A549 (cell line): ENCODE data around the gene PDE4C.

Source experiments
- CHD2 ChIP-seq: fragments of 150-350 bp; IDR thresholded peaks from 2 replicates; pipeline ENCODE4 v1.6.1; 2014; ENCODE audit warnings: low read length; ENCODE audit not compliant: partially characterized antibody
- CTCF ChIP-seq: fragments of >200 bp; sonication (Bioruptor Twin); formaldehyde crosslinking; IDR thresholded peaks from 3 replicates; pipeline ENCODE4 v1.5.1; 2016
- ELK1 ChIP-seq: fragments of 150-350 bp; IDR thresholded peaks from 2 replicates; pipeline ENCODE4 v1.6.1; 2014; ENCODE audit warnings: low read depth, mild to moderate bottlenecking, low read length
- KDM5A ChIP-seq: fragments of 200-600 bp; sonication (generic); IDR thresholded peaks from 2 replicates; pipeline ENCODE4 v1.6.1; 2016; ENCODE audit warnings: antibody characterized with exemption, mild to moderate bottlenecking
- MAX ChIP-seq: IDR thresholded peaks from 2 replicates; pipeline ENCODE4 v1.6.1; 2012
- POLR2A ChIP-seq: IDR thresholded peaks from 2 replicates; pipeline ENCODE4 v1.6.1; 2012; ENCODE audit warnings: mild to moderate bottlenecking, low read length
- RAD21 ChIP-seq, 2 experiments: fragments of >200 bp in 1 of 2; sonication (Bioruptor Twin) in 1 of 2; formaldehyde crosslinking in 1 of 2; IDR thresholded peaks in 1 of 2; conservative IDR thresholded peaks in 1 of 2; 2 replicates in 1 of 2; 3 replicates in 1 of 2; pipeline ENCODE4 v1.6.1; 2012 to 2018; ENCODE audit warnings: inconsistent platforms in 1 of 2
- TF ChIP-seq, protein P1 (sequence below): fragments of >200 bp; sonication (Bioruptor Twin); formaldehyde crosslinking; IDR thresholded peaks from 3 replicates; pipeline ENCODE4 v1.6.1; 2016

DNA sequence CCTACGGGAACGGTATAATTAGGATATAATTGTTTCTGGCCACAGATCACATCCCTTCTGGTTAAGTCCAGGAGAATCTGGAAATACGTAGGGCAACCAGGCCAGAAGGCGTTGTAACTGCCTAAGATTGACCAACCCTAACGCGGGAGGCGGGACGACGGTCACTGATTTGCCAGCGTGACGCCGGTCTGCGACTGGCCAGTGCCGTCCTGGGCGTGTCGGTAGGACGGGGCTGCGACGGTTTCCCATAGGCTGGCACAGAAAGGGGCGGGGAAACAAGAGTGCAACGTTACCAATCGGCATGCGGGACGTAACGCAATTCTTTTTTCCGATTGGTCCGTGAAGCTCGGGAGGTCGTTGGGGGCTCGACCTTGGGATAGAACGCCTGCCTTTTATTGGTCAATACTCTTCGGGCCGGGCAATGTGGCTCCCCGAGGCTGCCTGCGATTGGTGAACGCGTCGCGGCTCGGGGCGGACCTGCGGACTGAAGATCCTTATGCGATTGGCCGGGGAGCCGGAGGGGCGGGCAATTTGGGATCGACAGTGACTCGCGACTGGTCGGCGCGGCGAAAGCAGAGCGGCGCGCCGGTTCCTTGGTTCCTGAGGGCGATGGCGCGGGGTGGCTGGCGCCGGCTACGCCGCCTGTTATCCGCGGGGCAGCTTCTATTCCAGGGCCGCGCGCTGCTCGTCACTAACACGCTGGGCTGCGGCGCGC is 33.4 kb downstream of the PDE4C start, which contains the start of gene MPV17L2:
- peak; percentile 35; the same call in 1 of the 2 replicates for TF ChIP-seq MAX
- no peak for TF ChIP-seq CTCF
- no peak for TF ChIP-seq ELK1
- no peak for TF ChIP-seq KDM5A
- TF ChIP-seq, protein P1, sequence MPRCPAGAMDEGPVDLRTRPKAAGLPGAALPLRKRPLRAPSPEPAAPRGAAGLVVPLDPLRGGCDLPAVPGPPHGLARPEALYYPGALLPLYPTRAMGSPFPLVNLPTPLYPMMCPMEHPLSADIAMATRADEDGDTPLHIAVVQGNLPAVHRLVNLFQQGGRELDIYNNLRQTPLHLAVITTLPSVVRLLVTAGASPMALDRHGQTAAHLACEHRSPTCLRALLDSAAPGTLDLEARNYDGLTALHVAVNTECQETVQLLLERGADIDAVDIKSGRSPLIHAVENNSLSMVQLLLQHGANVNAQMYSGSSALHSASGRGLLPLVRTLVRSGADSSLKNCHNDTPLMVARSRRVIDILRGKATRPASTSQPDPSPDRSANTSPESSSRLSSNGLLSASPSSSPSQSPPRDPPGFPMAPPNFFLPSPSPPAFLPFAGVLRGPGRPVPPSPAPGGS, result no peak
- TF ChIP-seq POLR2A, result peak; percentile 61
- TF ChIP-seq CHD2, result no peak
- no peak for TF ChIP-seq RAD21 (conservative IDR thresholded peaks at IDR 0.05 in 1 of 2, IDR thresholded peaks at IDR 0.05 in 1 of 2)
